IMR-90 (cell line): ENCODE data around the gene UBL4B. TPM values are rescaled to one million over a fixed set of nuclear protein-coding genes. Genes with fewer than 3 reads are reported as not detected.

ENCODE experiments used
- ATAC-seq: fragments of 200-7000 bp; cut with Tn5 transposase; 2 replicates; pipeline ENCODE4 v1.9.1; 2020; ENCODE audit warnings: low read depth, mild to moderate bottlenecking, moderate library complexity
- BruUV-seq: library from RNA; stranded (reverse); fragments of 400-500 nt; replicated peaks from 2 replicates; lab custom pipeline; 2021; lab: Mats Ljungman, UMichigan
- CTCF ChIA-PET: fragments of 300-600 bp; formaldehyde crosslinking; extraction: SDS; loops from one replicate; lab custom pipeline; 2021; ENCODE audit warnings: antibody characterized with exemption; lab: Yijun Ruan, JAX
- POLR2A ChIA-PET: fragments of 300-600 bp; sonication (Branson Sonifier 250); formaldehyde crosslinking; loops from one replicate; lab custom pipeline; 2022; ENCODE audit warnings: antibody characterized with exemption; ENCODE audit not compliant: unreplicated experiment; lab: Charles Lee
- DNase-seq: peaks from one replicate; pipeline ENCODE4 v3.0.0; 2013
- H2AFZ ChIP-seq: replicated peaks from 2 replicates; pipeline ENCODE3; 2013; ENCODE audit warnings: low read length, mild to moderate bottlenecking; ENCODE audit not compliant: poor library complexity
- H2AK5ac ChIP-seq: 2 replicates; pipeline ENCODE4 v1.6.1; 2013; ENCODE audit warnings: low read depth, low read length, inconsistent platforms
- H2AK9ac ChIP-seq: replicated peaks from 2 replicates; pipeline ENCODE3; 2013; ENCODE audit warnings: mild to moderate bottlenecking, low read depth, low read length, moderate library complexity; ENCODE audit not compliant: poor library complexity
- H2BK120ac ChIP-seq: 2 replicates; pipeline ENCODE4 v1.6.1; 2013; ENCODE audit warnings: low read depth, low read length, inconsistent platforms
- H2BK15ac ChIP-seq: 3 replicates; pipeline ENCODE4 v1.6.1; 2013; ENCODE audit warnings: low read depth, low read length, inconsistent platforms
- H2BK20ac ChIP-seq: 2 replicates; pipeline ENCODE4 v1.6.1; 2013; ENCODE audit warnings: low read depth, mild to moderate bottlenecking, inconsistent platforms, low read length, moderate library complexity
- H2BK5ac ChIP-seq: 2 replicates; pipeline ENCODE4 v1.6.1; 2013; ENCODE audit warnings: mild to moderate bottlenecking, low read depth, low read length, inconsistent platforms; ENCODE audit not compliant: poor library complexity, severe bottlenecking
- H3K14ac ChIP-seq: replicated peaks from 2 replicates; pipeline ENCODE4 v1.6.1; 2013; ENCODE audit warnings: low read depth, low read length, inconsistent platforms
- H3K18ac ChIP-seq: 2 replicates; pipeline ENCODE4 v1.6.1; 2013; ENCODE audit warnings: low read depth, low read length, control low read depth
- H3K23ac ChIP-seq: 2 replicates; pipeline ENCODE4 v1.6.1; 2013; ENCODE audit warnings: low read depth, low read length, inconsistent platforms
- H3K27ac ChIP-seq: 2 replicates; pipeline ENCODE4 v1.5.1; 2013; ENCODE audit warnings: mild to moderate bottlenecking, control low read depth, low read length; ENCODE audit not compliant: insufficient read depth
- H3K27me3 ChIP-seq: 2 replicates; pipeline ENCODE4 v1.6.1; 2013; ENCODE audit warnings: low read length; ENCODE audit not compliant: control insufficient read depth, insufficient read depth
- H3K36me3 ChIP-seq: 2 replicates; pipeline ENCODE4 v1.6.1; 2013; ENCODE audit warnings: low read length, mixed read lengths; ENCODE audit not compliant: control insufficient read depth, insufficient read depth
- H3K4ac ChIP-seq: 2 replicates; pipeline ENCODE4 v1.6.1; 2013; ENCODE audit warnings: low read depth, low read length, inconsistent platforms
- H3K4me1 ChIP-seq: 2 replicates; pipeline ENCODE4 v1.6.1; 2013; ENCODE audit warnings: low read length, mixed read lengths; ENCODE audit not compliant: control insufficient read depth, insufficient read depth
- H3K4me2 ChIP-seq: 2 replicates; pipeline ENCODE4 v1.6.1; 2013; ENCODE audit warnings: low read depth, mild to moderate bottlenecking, control low read depth, low read length, moderate library complexity
- H3K4me3 ChIP-seq: 2 replicates; pipeline ENCODE4 v1.5.1; 2013; ENCODE audit warnings: low read depth, mild to moderate bottlenecking, control low read depth, low read length, moderate library complexity; ENCODE audit not compliant: insufficient read depth
- H3K56ac ChIP-seq: 2 replicates; pipeline ENCODE4 v1.6.1; 2013; ENCODE audit warnings: low read length, inconsistent platforms; ENCODE audit not compliant: insufficient read depth; ENCODE audit errors: extremely low read depth
- H3K79me1 ChIP-seq, 2 experiments: 2 replicates each; pipeline ENCODE4 v1.6.1; 2013; ENCODE audit warnings: low read length in 2 of 2, inconsistent platforms in 1 of 2, low read depth in 1 of 2
- H3K9ac ChIP-seq: 2 replicates; pipeline ENCODE4 v1.6.1; 2013; ENCODE audit warnings: low read depth, low read length, control low read depth
- H3K9me1 ChIP-seq: 2 replicates; pipeline ENCODE4 v1.6.1; 2013; ENCODE audit warnings: low read length, inconsistent platforms; ENCODE audit not compliant: insufficient read depth
- H3K9me3 ChIP-seq: 2 replicates; pipeline ENCODE4 v1.6.1; 2013; ENCODE audit warnings: low read length; ENCODE audit not compliant: control insufficient read depth, insufficient read depth
- H4K20me1 ChIP-seq: 2 replicates; pipeline ENCODE4 v1.6.1; 2013; ENCODE audit warnings: low read length, inconsistent platforms; ENCODE audit not compliant: insufficient read depth
- H4K5ac ChIP-seq: 2 replicates; pipeline ENCODE4 v1.6.1; 2013; ENCODE audit warnings: mild to moderate bottlenecking, low read depth, low read length, control low read depth
- H4K8ac ChIP-seq, 2 experiments: 2 replicates each; pipeline ENCODE4 v1.6.1; 2013; ENCODE audit warnings: low read depth in 2 of 2, low read length in 2 of 2, control low read depth in 1 of 2, inconsistent platforms in 1 of 2
- H4K91ac ChIP-seq: 2 replicates; pipeline ENCODE4 v1.6.1; 2013; ENCODE audit warnings: low read depth, low read length, inconsistent platforms; ENCODE audit not compliant: insufficient read depth
- BHLHE40 ChIP-seq: fragments of 150-350 bp; IDR thresholded peaks from 2 replicates; pipeline ENCODE4 v1.6.1; 2016; ENCODE audit warnings: mild to moderate bottlenecking, low read depth, low read length
- ELK1 ChIP-seq: fragments of 150-350 bp; IDR thresholded peaks from 2 replicates; pipeline ENCODE4 v1.6.1; 2016; ENCODE audit warnings: low read depth, mild to moderate bottlenecking, low read length, moderate library complexity, borderline replicate concordance
- FOS ChIP-seq: fragments of 150-350 bp; IDR thresholded peaks from 2 replicates; pipeline ENCODE4 v1.6.1; 2016; ENCODE audit warnings: low read depth, low read length
- MXI1 ChIP-seq: IDR thresholded peaks from 2 replicates; pipeline ENCODE4 v1.6.1; 2012; ENCODE audit warnings: low read depth, mild to moderate bottlenecking, low read length, moderate library complexity, borderline replicate concordance
- NFE2L2 ChIP-seq: fragments of 150-350 bp; IDR thresholded peaks from 2 replicates; pipeline ENCODE4 v1.6.1; 2016; ENCODE audit warnings: low read depth, mild to moderate bottlenecking, low read length
- RCOR1 ChIP-seq: IDR thresholded peaks from 2 replicates; pipeline ENCODE4 v1.6.1; 2012; ENCODE audit warnings: mild to moderate bottlenecking, low read length, improper control_type of control experiment; ENCODE audit not compliant: insufficient replicate concordance
- RFX5 ChIP-seq: IDR thresholded peaks from 2 replicates; pipeline ENCODE4 v1.8.0; 2012; ENCODE audit warnings: low read depth, mild to moderate bottlenecking, low read length, moderate library complexity
- WGBS, 2 experiments: methylation state at CpG; one replicate each; pipeline versions ENCODE4 v1.1.5 to v1.1.7; 2013; ENCODE audit warnings: missing lambda C conversion rate in 2 of 2; ENCODE audit not compliant: insufficient read length in 1 of 2; ENCODE audit errors: extremely low coverage in 2 of 2; 5-methylcytosine and 5-hydroxymethylcytosine counted together
- dilution Hi-C: fragments of 300-500 bp; cut with HindIII; formaldehyde crosslinking; loops from one replicate; pipeline ENCODE4 v1.14.3; 2018; ENCODE audit warnings: low sequenced_read_pairs; ENCODE audit not compliant: unreplicated experiment
- in situ Hi-C: fragments of 300-500 bp; cut with MboI; formaldehyde crosslinking; loops from 3 replicates; pipeline ENCODE4 v1.14.3; 2019; ENCODE audit warnings: low sequenced_read_pairs, inconsistent platforms, mixed read lengths
- intact Hi-C: fragments of 100-400 bp; cut with micrococcal nuclease; formaldehyde crosslinking; loops from 2 replicates; pipeline ENCODE4 v1.10.0; 2022
- polyA plus RNA-seq, 3 experiments: library from polyadenylated mRNA; depleted of rRNA; stranded (reverse); fragments of >200 nt; gene quantifications; 2 replicates each; pipeline ENCODE4 v1.2.3, GENCODE V29; 2012; ENCODE audit warnings: low replicate concordance in 1 of 3
- total RNA-seq: library from RNA; depleted of rRNA; stranded (reverse); fragments of >200 nt; gene quantifications from 2 replicates; pipeline ENCODE4 v1.2.3, GENCODE V29; 2012

Gene UBL4B
- total and polyA plus RNA-seq, 2 of the 4 experiments (the other 2 are of a cell fraction): not detected

GRCh38 chr1:110068646-110069403 lies 43.4 kb upstream of the UBL4B start (continued):
- TF ChIP-seq RCOR1: no peak

- H3K23ac ChIP-seq: no peak overlapping the region
- H3K9me1 ChIP-seq: no peaks in the 10 kb centered on the region
- H3K9ac ChIP-seq: no peak overlapping the region
- H3K56ac ChIP-seq: no peak overlapping the region
- DNase-seq: no peak
- peaks cover 83% of the 10 kb centered on the region for H3K27me3 ChIP-seq
- no peak overlapping the region for H3K14ac ChIP-seq
- H3K79me1 ChIP-seq: no peaks in the 10 kb centered on the region
- H2AK9ac ChIP-seq: no peak overlapping the region
- 35% methylated on average over 38 of the region's 64 CpGs; no CpG with 5 or more reads in 1 of the 2 experiments for WGBS, 2 experiments
- ChIA-PET POLR2A (no interaction called here), CTCF (interaction anchor here (1.1 kb wide), 1 partner anchor 15 kb away, joined by 3 read pairs; no protein-coding TSS in a partner anchor)
- H3K4me3 ChIP-seq: no peak overlapping the region
- no peak overlapping the region for H2BK15ac ChIP-seq
- no peak overlapping the region for H4K5ac ChIP-seq
- no peaks in the 10 kb centered on the region; the same call in 1 of the 2 replicates for H3K4me1 ChIP-seq
- peaks cover 24% of the 10 kb centered on the region for H3K9me3 ChIP-seq
- no peak overlapping the region for H4K91ac ChIP-seq
- H4K8ac ChIP-seq: no peak overlapping the region
- H2AFZ ChIP-seq: no peak overlapping the region
- BruUV-seq: no TSS peak
- H4K20me1 ChIP-seq: peaks cover 21% of the 10 kb centered on the region; the same call in 1 of the 2 replicates
- dilution Hi-C loops: no loop called here
- ATAC-seq: peak; percentile 7; the same call in 1 of the 2 replicates
- H2BK120ac ChIP-seq: no peak overlapping the region
- in situ Hi-C loops: no loop called here
- TF ChIP-seq FOS (no peak), ELK1 (no peak), MXI1 (no peak), RFX5 (no peak), NFE2L2 (no peak), BHLHE40 (no peak)
- no peak overlapping the region for H2AK5ac ChIP-seq
- H3K4me2 ChIP-seq: no peak overlapping the region
- H3K4ac ChIP-seq: no peak overlapping the region
- H2BK5ac ChIP-seq: no peak overlapping the region
- no peaks in the 10 kb centered on the region for H3K36me3 ChIP-seq
- no peak overlapping the region for H3K27ac ChIP-seq
- no peak overlapping the region for H3K18ac ChIP-seq
- H2BK20ac ChIP-seq: no peak overlapping the region
- intact Hi-C loops: no loop called here
Observed at GRCh38 chr1:110069404-110070281, 42.6 kb upstream of the UBL4B start.
